SK-N-SH treated with all-trans-retinoic acid at 6 μM for 48 hours (cell line): Measurements from ENCODE around the gene KCTD3.

Experiments used
- ATAC-seq: fragments of 200-7000 bp; cut with Tn5 transposase; 3 replicates; pipeline ENCODE4 v1.9.1; 2020; ENCODE audit warnings: mild to moderate bottlenecking, moderate library complexity
- ARNTL ChIP-seq: fragments of 450-650 bp; formaldehyde crosslinking; IDR thresholded peaks from 2 replicates; pipeline ENCODE4 v1.5.0; 2020; ENCODE audit warnings: low read depth, mild to moderate bottlenecking, moderate library complexity, borderline replicate concordance
- BACH2 ChIP-seq: fragments of 250-450 bp; sonication (Bioruptor Pico); IDR thresholded peaks from 2 replicates; pipeline ENCODE4 v1.9.0; 2021; ENCODE audit warnings: mild to moderate bottlenecking, borderline replicate concordance
- CREB5 ChIP-seq: fragments of 250-450 bp; sonication (Bioruptor Pico); IDR thresholded peaks from 2 replicates; pipeline ENCODE4 v1.5.1; 2020; ENCODE audit warnings: low read depth, mild to moderate bottlenecking, moderate library complexity
- CSDC2 ChIP-seq: fragments of 250-450 bp; sonication (Bioruptor Pico); IDR thresholded peaks from 2 replicates; pipeline ENCODE4 v1.5.0; 2020; ENCODE audit warnings: mild to moderate bottlenecking, moderate library complexity
- CSRNP3 ChIP-seq: fragments of 250-450 bp; sonication (Bioruptor Pico); IDR thresholded peaks from 2 replicates; pipeline ENCODE4 v1.5.1; 2021; ENCODE audit warnings: mild to moderate bottlenecking, moderate library complexity
- GLIS3 ChIP-seq: fragments of 250-450 bp; sonication (Bioruptor Pico); IDR thresholded peaks from 2 replicates; pipeline ENCODE4 v1.5.0; 2020; ENCODE audit warnings: mild to moderate bottlenecking, moderate library complexity
- ISL1 ChIP-seq: fragments of 250-450 bp; sonication (Bioruptor Pico); IDR thresholded peaks from 2 replicates; pipeline ENCODE4 v2.1.2; 2022; ENCODE audit warnings: mild to moderate bottlenecking, moderate library complexity
- OSR1 ChIP-seq: fragments of 250-450 bp; sonication (Bioruptor Pico); IDR thresholded peaks from 2 replicates; pipeline ENCODE4 v1.8.0; 2022; ENCODE audit warnings: moderate library complexity, mild to moderate bottlenecking, inconsistent platforms
- PATZ1 ChIP-seq: fragments of 250-450 bp; sonication (Bioruptor Pico); IDR thresholded peaks from 2 replicates; pipeline ENCODE4 v1.8.0; 2020; ENCODE audit warnings: mild to moderate bottlenecking, moderate library complexity, borderline replicate concordance
- POU6F1 ChIP-seq: fragments of 250-450 bp; sonication (Bioruptor Pico); IDR thresholded peaks from 2 replicates; pipeline ENCODE4 v1.8.0; 2021; ENCODE audit warnings: low read depth, mild to moderate bottlenecking, moderate library complexity, borderline replicate concordance
- PPARA ChIP-seq: fragments of 250-450 bp; sonication (Bioruptor Pico); IDR thresholded peaks from 2 replicates; pipeline ENCODE4 v1.5.0; 2020; ENCODE audit warnings: mild to moderate bottlenecking, borderline replicate concordance
- RARB ChIP-seq: fragments of 250-450 bp; sonication (Bioruptor Pico); IDR thresholded peaks from 2 replicates; pipeline ENCODE4 v1.8.0; 2021; ENCODE audit warnings: mild to moderate bottlenecking, moderate library complexity
- SNAI2 ChIP-seq: fragments of 250-450 bp; sonication (Bioruptor Pico); IDR thresholded peaks from 2 replicates; pipeline ENCODE4 v1.5.0; 2020; ENCODE audit warnings: mild to moderate bottlenecking, moderate library complexity
- TCF4 ChIP-seq: fragments of 250-450 bp; sonication (Bioruptor Pico); IDR thresholded peaks from 2 replicates; pipeline ENCODE4 v1.8.0; 2021; ENCODE audit warnings: mild to moderate bottlenecking, moderate library complexity, borderline replicate concordance
- TOX ChIP-seq: fragments of 250-450 bp; sonication (Bioruptor Pico); IDR thresholded peaks from 2 replicates; pipeline ENCODE4 v1.8.0; 2021; ENCODE audit warnings: mild to moderate bottlenecking, moderate library complexity, borderline replicate concordance
- TSHZ2 ChIP-seq: fragments of 250-450 bp; sonication (Bioruptor Pico); IDR thresholded peaks from 2 replicates; pipeline ENCODE4 v1.5.0; 2020; ENCODE audit warnings: mild to moderate bottlenecking, moderate library complexity
- ZC3H10 ChIP-seq: fragments of 250-450 bp; sonication (Bioruptor Pico); IDR thresholded peaks from 2 replicates; pipeline ENCODE4 v1.5.1; 2021; ENCODE audit warnings: mild to moderate bottlenecking, moderate library complexity
- ZFP3 ChIP-seq: fragments of 250-450 bp; sonication (Bioruptor Pico); IDR thresholded peaks from 2 replicates; pipeline ENCODE4 v1.5.0; 2020; ENCODE audit warnings: mild to moderate bottlenecking, moderate library complexity
- ZFP30 ChIP-seq: fragments of 450-650 bp; formaldehyde crosslinking; IDR thresholded peaks from 2 replicates; pipeline ENCODE4 v1.5.0; 2022; ENCODE audit warnings: mild to moderate bottlenecking, moderate library complexity
- ZNF565 ChIP-seq: fragments of 450-650 bp; formaldehyde crosslinking; conservative IDR thresholded peaks from 2 replicates; pipeline ENCODE4 v1.5.0; 2020; ENCODE audit warnings: low read depth, mild to moderate bottlenecking, moderate library complexity
- ZNF70 ChIP-seq: fragments of 450-650 bp; formaldehyde crosslinking; IDR thresholded peaks from 2 replicates; pipeline ENCODE4 v1.5.0; 2020; ENCODE audit warnings: mild to moderate bottlenecking, moderate library complexity
- ZNF8 ChIP-seq: fragments of 450-650 bp; formaldehyde crosslinking; IDR thresholded peaks from 2 replicates; pipeline ENCODE4 v1.5.0; 2020; ENCODE audit warnings: mild to moderate bottlenecking, moderate library complexity

The KCTD3 gene

GRCh38 chr1:215667761-215668160, 100.7 kb downstream of the KCTD3 start:
- TF ChIP-seq OSR1 (CRISPR knock-in tag) (no peak), BACH2 (CRISPR knock-in tag) (no peak), TOX (CRISPR knock-in tag) (no peak), ARNTL (no peak), SNAI2 (CRISPR knock-in tag) (no peak), PPARA (no peak), ZNF565 (CRISPR knock-in tag) (no peak), POU6F1 (CRISPR knock-in tag) (no peak), ZNF8 (no peak), CSRNP3 (CRISPR knock-in tag) (no peak), CREB5 (CRISPR knock-in tag) (no peak), ZNF70 (CRISPR knock-in tag) (no peak), PATZ1 (CRISPR knock-in tag) (no peak), TCF4 (CRISPR knock-in tag) (no peak), ZC3H10 (CRISPR knock-in tag) (no peak), RARB (CRISPR knock-in tag) (no peak), ZFP30 (no peak)
- ATAC-seq = no peak

- no peak for ATAC-seq
- TF ChIP-seq TOX (CRISPR knock-in tag) = no peak
- no peak for TF ChIP-seq ISL1 (CRISPR knock-in tag)
- TF ChIP-seq CREB5 (CRISPR knock-in tag) = no peak
- no peak for TF ChIP-seq TSHZ2 (CRISPR knock-in tag)
- TF ChIP-seq ZNF70 (CRISPR knock-in tag) = no peak
- TF ChIP-seq ZC3H10 (CRISPR knock-in tag) = no peak
- TF ChIP-seq ZNF8 = no peak
- TF ChIP-seq GLIS3 (CRISPR knock-in tag) = no peak
- no peak for TF ChIP-seq CSDC2
- TF ChIP-seq OSR1 (CRISPR knock-in tag) = no peak
- TF ChIP-seq ZFP3 (CRISPR knock-in tag) = no peak
- TF ChIP-seq ZFP30 = no peak
- TF ChIP-seq, all 23 proteins: peak for 0
These were observed 102.8 kb downstream of the KCTD3 start for GRCh38 chr1:215669806-215670491.
